A549 (cell line): ENCODE measurements around the gene MYOM1.

ENCODE experiments used
- MAZ ChIP-seq: fragments of 150-350 bp; IDR thresholded peaks from 2 replicates; pipeline ENCODE4 v1.6.1; 2014; ENCODE audit warnings: antibody characterized with exemption, low read depth, low read length, borderline replicate concordance
- POLR2A ChIP-seq: IDR thresholded peaks from 2 replicates; pipeline ENCODE4 v1.6.1; 2012; ENCODE audit warnings: mild to moderate bottlenecking, low read length
- ZC3H11A ChIP-seq: fragments of 450-650 bp; IDR thresholded peaks from 2 replicates; pipeline ENCODE4 v1.6.1; 2014; ENCODE audit warnings: antibody characterized with exemption, mild to moderate bottlenecking
- TF ChIP-seq, protein P1 (sequence below): IDR thresholded peaks from 2 replicates; pipeline ENCODE4 v1.6.1; 2012

DNA sequence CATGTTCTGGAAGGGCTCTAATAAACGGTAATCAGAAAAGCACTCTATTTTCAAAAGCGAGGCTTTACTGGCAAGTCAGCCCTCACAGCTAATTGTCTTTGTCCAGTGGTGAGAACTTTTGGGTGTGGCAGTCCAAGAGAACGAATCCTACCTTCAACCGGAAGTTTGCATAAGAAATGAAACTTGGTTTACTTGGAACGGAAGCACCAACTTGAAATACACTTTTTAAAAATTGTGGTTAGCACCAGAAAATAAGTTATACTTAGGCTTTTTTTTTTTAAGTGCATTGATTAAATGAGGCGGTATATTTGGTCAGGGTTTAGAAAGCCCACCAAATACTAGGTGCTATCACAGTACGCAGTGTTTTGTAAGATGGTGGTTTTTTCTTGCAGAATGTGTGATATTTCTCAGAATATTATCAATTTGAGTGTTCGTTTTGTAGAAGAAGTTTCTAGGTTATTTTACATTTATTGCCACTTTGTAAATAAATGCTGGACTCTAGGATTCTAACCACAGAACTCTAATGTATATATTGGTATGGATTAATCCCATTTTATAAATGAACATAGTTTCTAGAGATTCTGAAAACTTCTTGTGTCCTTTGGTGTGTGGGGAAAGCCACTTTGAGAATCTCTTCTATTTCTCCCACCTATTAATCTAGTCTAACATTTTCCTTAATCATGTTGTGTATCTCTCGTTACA, 29.0 kb upstream of the MYOM1 start:
- TF ChIP-seq MAZ (no peak), ZC3H11A (no peak), POLR2A (no peak)
- TF ChIP-seq, protein P1, sequence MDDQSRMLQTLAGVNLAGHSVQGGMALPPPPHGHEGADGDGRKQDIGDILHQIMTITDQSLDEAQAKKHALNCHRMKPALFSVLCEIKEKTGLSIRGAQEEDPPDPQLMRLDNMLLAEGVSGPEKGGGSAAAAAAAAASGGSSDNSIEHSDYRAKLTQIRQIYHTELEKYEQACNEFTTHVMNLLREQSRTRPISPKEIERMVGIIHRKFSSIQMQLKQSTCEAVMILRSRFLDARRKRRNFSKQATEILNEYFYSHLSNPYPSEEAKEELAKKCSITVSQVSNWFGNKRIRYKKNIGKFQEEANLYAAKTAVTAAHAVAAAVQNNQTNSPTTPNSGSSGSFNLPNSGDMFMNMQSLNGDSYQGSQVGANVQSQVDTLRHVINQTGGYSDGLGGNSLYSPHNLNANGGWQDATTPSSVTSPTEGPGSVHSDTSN, result no peak
